ENCODE measurements around the gene DAPK3.
"Not testable (repeated sequence)": the region's sequence is repeated elsewhere in the genome, so short reads cannot be mapped to it uniquely, and the experiment has no call there.

The DAPK3 gene

GRCh38 chr19:3955688-3956087 is 15.2 kb downstream of the DAPK3 start:
- peaks cover 9% of the 10 kb centered on the region for H3K36me3 ChIP-seq (ENCODE audit: control insufficient read depth, low read length)

GRCh38 chr19:3955276-3955675 is 15.6 kb downstream of the DAPK3 start:
- H3K27me3 ChIP-seq (ENCODE audit: control insufficient read depth, low read length); H3K4me3 ChIP-seq (ENCODE audit: low read length); H3K27ac ChIP-seq (ENCODE audit: low read depth, low read length); H3K9me2 ChIP-seq (replicated peaks; ENCODE audit: control insufficient read depth, low read length); H4K20me1 ChIP-seq (ENCODE audit: control insufficient read depth, insufficient read depth, low read depth, low read length); H3K36me3 ChIP-seq (ENCODE audit: control insufficient read depth, low read length); H3K4me1 ChIP-seq (ENCODE audit: control insufficient read depth, low read length); H3K79me2 ChIP-seq (ENCODE audit: control insufficient read depth, low read length); H3K9me3 ChIP-seq (ENCODE audit: control insufficient read depth, insufficient read depth, low read length); H3K4me2 ChIP-seq (ENCODE audit: low read length); H3F3A ChIP-seq (ENCODE audit: control insufficient read depth, insufficient read depth): not testable (repeated sequence)

More at GRCh38 chr19:3955688-3956087, 15.2 kb downstream of the DAPK3 start:
- Histone ChIP-seq H3K79me2 (ENCODE audit: control insufficient read depth, low read length) (no peaks in the 10 kb centered on the region), H3K27me3 (ENCODE audit: control insufficient read depth, low read length) (no peaks in the 10 kb centered on the region), H3F3A (ENCODE audit: control insufficient read depth, insufficient read depth) (no peaks in the 10 kb centered on the region), H4K20me1 (ENCODE audit: control insufficient read depth, insufficient read depth, low read depth, low read length) (no peaks in the 10 kb centered on the region), H3K9me2 (replicated peaks; ENCODE audit: control insufficient read depth, low read length) (no peaks in the 10 kb centered on the region), H3K4me2 (ENCODE audit: low read length) (no peak overlapping the region), H3K9me3 (ENCODE audit: control insufficient read depth, insufficient read depth, low read length) (no peaks in the 10 kb centered on the region), H3K4me3 (ENCODE audit: low read length) (no peak overlapping the region), H3K27ac (ENCODE audit: low read depth, low read length) (no peak overlapping the region), H3K4me1 (ENCODE audit: control insufficient read depth, low read length) (peaks cover 4% of the 10 kb centered on the region)
- TF ChIP-seq CTCF (IDR thresholded peaks at IDR 0.05; ENCODE audit: low read depth, low read length, poor library complexity, severe bottlenecking) (no peak), EZH2phosphoT487 (IDR thresholded peaks at IDR 0.05; ENCODE audit: borderline replicate concordance, low read length) (no peak)

GRCh38 chr19:3954107-3954506 is 16.8 kb downstream of the DAPK3 start:
- Histone ChIP-seq H3K36me3 (ENCODE audit: control insufficient read depth, low read length) (peaks cover 4% of the 10 kb centered on the region), H3K79me2 (ENCODE audit: control insufficient read depth, low read length) (no peaks in the 10 kb centered on the region), H3K9me2 (replicated peaks; ENCODE audit: control insufficient read depth, low read length) (no peaks in the 10 kb centered on the region), H4K20me1 (ENCODE audit: control insufficient read depth, insufficient read depth, low read depth, low read length) (no peaks in the 10 kb centered on the region), H3K27me3 (ENCODE audit: control insufficient read depth, low read length) (no peaks in the 10 kb centered on the region), H3K27ac (ENCODE audit: low read depth, low read length) (no peak overlapping the region), H3K4me1 (ENCODE audit: control insufficient read depth, low read length) (peaks cover 4% of the 10 kb centered on the region), H3K9me3 (ENCODE audit: control insufficient read depth, insufficient read depth, low read length) (no peaks in the 10 kb centered on the region), H3F3A (ENCODE audit: control insufficient read depth, insufficient read depth) (no peaks in the 10 kb centered on the region), H3K4me3 (ENCODE audit: low read length) (no peak overlapping the region), H3K4me2 (ENCODE audit: low read length) (no peak overlapping the region)
- TF ChIP-seq CTCF (IDR thresholded peaks at IDR 0.05; ENCODE audit: low read depth, low read length, poor library complexity, severe bottlenecking) (no peak), EZH2phosphoT487 (IDR thresholded peaks at IDR 0.05; ENCODE audit: borderline replicate concordance, low read length) (no peak)

- H3K4me3 ChIP-seq (ENCODE audit: low read length); H3K9me3 ChIP-seq (ENCODE audit: control insufficient read depth, insufficient read depth, low read length); H3K9me2 ChIP-seq (replicated peaks; ENCODE audit: control insufficient read depth, low read length); H3K4me2 ChIP-seq (ENCODE audit: low read length); H3K79me2 ChIP-seq (ENCODE audit: control insufficient read depth, low read length); H3K27me3 ChIP-seq (ENCODE audit: control insufficient read depth, low read length); H3K27ac ChIP-seq (ENCODE audit: low read depth, low read length); H4K20me1 ChIP-seq (ENCODE audit: control insufficient read depth, insufficient read depth, low read depth, low read length); H3F3A ChIP-seq (ENCODE audit: control insufficient read depth, insufficient read depth); H3K36me3 ChIP-seq (ENCODE audit: control insufficient read depth, low read length); H3K4me1 ChIP-seq (ENCODE audit: control insufficient read depth, low read length): not testable (repeated sequence)
Measured at GRCh38 chr19:3952755-3953276, 18.1 kb downstream of the DAPK3 start.

Measured in DOHH2 (cell line).